Prostate gland (tissue), 2 donors: ENCODE results near the gene FER. TPM values are rescaled to one million over a fixed set of nuclear protein-coding genes. Genes with fewer than 3 reads are reported as not detected.

Source experiments
- DNase-seq: peaks from one replicate; pipeline ENCODE4 v3.0.0-alpha.2; 2019; ENCODE audit warnings: low spot score
- H3K27ac ChIP-seq, 2 donors: fragments of 200-600 bp; sonication (generic); 2 replicates each; pipeline ENCODE4 v1.5.1; 2017 to 2019
- H3K27me3 ChIP-seq: fragments of 200-600 bp; sonication (generic); replicated peaks from 2 replicates; pipeline ENCODE4 v1.5.1; 2019; ENCODE audit not compliant: insufficient read depth
- H3K36me3 ChIP-seq, 2 donors: fragments of 200-600 bp; sonication (generic); 1 replicate in 1 of 2; 2 replicates in 1 of 2; pipeline versions ENCODE4 v1.5.1 to v1.8.1; 2017 to 2019
- H3K4me1 ChIP-seq: fragments of 200-600 bp; sonication (generic); replicated peaks from 2 replicates; pipeline ENCODE4 v1.5.1; 2019
- H3K4me3 ChIP-seq, 2 donors: fragments of 200-600 bp; sonication (generic); 2 replicates each; pipeline ENCODE4 v1.5.1; 2017 to 2019
- H3K9me3 ChIP-seq: fragments of 200-600 bp; sonication (generic); 2 replicates; pipeline ENCODE4 v1.5.1; 2017
- POLR2A ChIP-seq: fragments of 450-650 bp; IDR thresholded peaks from one replicate; pipeline ENCODE4 v1.6.1; 2016; ENCODE audit warnings: antibody characterized with exemption, mild to moderate bottlenecking
- POLR2AphosphoS5 ChIP-seq: sonication (generic); formaldehyde crosslinking; IDR thresholded peaks from one replicate; pipeline ENCODE4 v1.6.1; 2017; ENCODE audit warnings: antibody characterized with exemption
- WGBS: methylation state at CpG from one replicate; pipeline ENCODE4 v1.1.5; 2018; 5-methylcytosine and 5-hydroxymethylcytosine counted together
- intact Hi-C: fragments of 100-400 bp; cut with DNase I; formaldehyde crosslinking; loops from one replicate; pipeline ENCODE4 v1.14.2; 2022
- total RNA-seq, 2 donors: library from RNA; depleted of rRNA; stranded (reverse); fragments of >200 nt; gene quantifications; one replicate each; pipeline ENCODE4 v1.1.0, GENCODE V29; 2016
- TF ChIP-seq, protein P1 (sequence below), 4 experiments: fragments of 200-600 bp in 2 of 4; fragments of 450-650 bp in 2 of 4; sonication (generic) in 2 of 4; IDR thresholded peaks; 1 replicate in 3 of 4; 2 replicates in 1 of 4; pipeline ENCODE4 v1.5.1; 2016 to 2019; ENCODE audit warnings: antibody characterized with exemption in 4 of 4, mild to moderate bottlenecking in 2 of 4, moderate library complexity in 2 of 4

Gene FER
- total RNA-seq, 2 donors from 2014 or later: 9.1 to 36.0 TPM

DNA sequence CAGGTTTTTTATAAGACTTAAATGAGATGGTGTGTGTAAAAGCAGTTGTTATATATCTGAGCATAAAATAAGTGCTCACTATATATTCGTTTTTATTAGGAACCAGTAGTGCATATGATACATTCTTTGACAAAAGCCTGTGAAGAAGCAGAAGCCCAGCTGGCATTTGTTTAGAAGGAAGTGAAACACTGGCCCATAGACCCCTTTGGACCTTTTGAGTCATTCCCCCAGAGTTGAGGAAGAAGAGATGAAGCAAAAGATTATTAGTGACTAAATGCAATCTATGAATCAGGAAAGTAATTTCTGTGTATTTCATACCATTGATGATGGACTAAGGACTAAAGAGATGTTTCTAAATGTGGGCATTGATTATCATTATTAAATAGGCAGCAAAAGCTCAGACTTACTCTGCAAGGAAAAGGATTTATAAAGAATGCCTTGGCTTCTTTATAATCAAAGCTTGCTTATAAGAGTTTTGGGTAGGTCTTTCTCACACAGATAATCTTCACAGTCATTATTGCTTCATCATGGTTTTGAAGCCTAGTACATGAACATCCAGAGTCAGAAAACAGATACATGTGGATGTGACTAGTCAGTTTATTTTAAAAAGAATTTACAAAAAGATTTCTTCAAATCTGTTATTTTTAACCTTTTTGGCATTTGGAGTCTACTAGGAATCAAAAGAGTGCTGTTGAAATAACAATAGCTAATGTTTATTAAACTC is 16.9 kb upstream of the FER start:
- Histone ChIP-seq H3K4me3 (no peak overlapping the region), H3K27ac (no peak overlapping the region), H3K27me3 (no peaks in the 10 kb centered on the region), H3K9me3 (no peaks in the 10 kb centered on the region), H3K4me1 (no peaks in the 10 kb centered on the region), H3K36me3 (no peaks in the 10 kb centered on the region)
- no peak for TF ChIP-seq POLR2AphosphoS5
- TF ChIP-seq, protein P1, sequence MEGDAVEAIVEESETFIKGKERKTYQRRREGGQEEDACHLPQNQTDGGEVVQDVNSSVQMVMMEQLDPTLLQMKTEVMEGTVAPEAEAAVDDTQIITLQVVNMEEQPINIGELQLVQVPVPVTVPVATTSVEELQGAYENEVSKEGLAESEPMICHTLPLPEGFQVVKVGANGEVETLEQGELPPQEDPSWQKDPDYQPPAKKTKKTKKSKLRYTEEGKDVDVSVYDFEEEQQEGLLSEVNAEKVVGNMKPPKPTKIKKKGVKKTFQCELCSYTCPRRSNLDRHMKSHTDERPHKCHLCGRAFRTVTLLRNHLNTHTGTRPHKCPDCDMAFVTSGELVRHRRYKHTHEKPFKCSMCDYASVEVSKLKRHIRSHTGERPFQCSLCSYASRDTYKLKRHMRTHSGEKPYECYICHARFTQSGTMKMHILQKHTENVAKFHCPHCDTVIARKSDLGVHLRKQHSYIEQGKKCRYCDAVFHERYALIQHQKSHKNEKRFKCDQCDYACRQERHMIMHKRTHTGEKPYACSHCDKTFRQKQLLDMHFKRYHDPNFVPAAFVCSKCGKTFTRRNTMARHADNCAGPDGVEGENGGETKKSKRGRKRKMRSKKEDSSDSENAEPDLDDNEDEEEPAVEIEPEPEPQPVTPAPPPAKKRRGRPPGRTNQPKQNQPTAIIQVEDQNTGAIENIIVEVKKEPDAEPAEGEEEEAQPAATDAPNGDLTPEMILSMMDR (IDR thresholded peaks at IDR 0.05): no peak
- TF ChIP-seq POLR2A: no peak
- WGBS: 74% methylated on average over 1 of the region's 1 CpG
- intact Hi-C loops: no loop called here
- DNase-seq: no peak

DNA sequence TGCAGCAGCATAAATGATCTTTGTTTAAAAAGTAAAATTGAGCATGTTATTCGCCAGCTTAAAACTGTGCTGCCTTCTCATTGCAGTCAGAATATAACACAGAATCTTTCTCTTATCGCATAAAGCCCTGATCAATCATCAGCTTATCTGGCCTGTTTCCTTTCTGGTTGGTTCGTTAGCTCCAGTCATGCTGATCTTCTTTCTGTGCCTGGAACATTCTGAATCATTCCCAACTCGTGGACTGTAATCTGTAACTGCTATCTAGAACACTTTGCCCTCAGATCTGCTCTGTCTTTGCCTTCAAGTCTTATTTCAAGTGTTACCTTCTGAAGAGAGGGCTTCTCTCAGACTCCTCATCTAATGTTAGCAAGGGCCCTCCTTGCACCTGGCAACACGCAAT is 11.9 kb upstream of the FER start:
- H3K36me3 ChIP-seq: no peaks in the 10 kb centered on the region
- intact Hi-C loops: no loop called here
- H3K27ac ChIP-seq: no peak overlapping the region
- no peak overlapping the region for H3K4me3 ChIP-seq
- 69% methylated on average over 5 of the region's 5 CpGs for WGBS
- no peaks in the 10 kb centered on the region for H3K9me3 ChIP-seq
- H3K4me1 ChIP-seq: no peaks in the 10 kb centered on the region
- no peak for DNase-seq
- no peaks in the 10 kb centered on the region for H3K27me3 ChIP-seq
- TF ChIP-seq POLR2AphosphoS5: no peak
- no peak for TF ChIP-seq POLR2A
- TF ChIP-seq, protein P1 (IDR thresholded peaks at IDR 0.05): no peak

DNA sequence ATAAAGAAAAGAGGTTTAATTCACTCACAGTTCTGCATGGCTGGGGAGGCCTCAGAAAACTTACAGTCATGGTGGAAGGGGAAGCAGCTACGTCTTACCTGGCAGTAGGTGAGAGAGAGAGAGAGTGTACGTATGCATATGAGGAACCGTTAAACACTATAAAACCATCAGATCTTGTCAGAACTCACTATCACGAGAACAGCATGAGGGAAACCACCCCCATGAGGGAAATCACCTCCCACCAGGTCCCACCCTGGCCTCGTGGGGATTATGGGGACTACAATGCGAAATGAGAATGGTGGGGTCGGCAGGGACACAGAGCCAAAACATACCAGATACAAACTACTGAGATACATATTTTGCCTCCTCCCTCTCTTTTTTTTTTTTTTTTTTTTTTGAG is 10.8 kb upstream of the FER start:
- H3K9me3 ChIP-seq: no peaks in the 10 kb centered on the region
- WGBS: 62% methylated on average over 7 of the region's 7 CpGs
- H3K27ac ChIP-seq: no peak overlapping the region
- H3K4me3 ChIP-seq: no peak overlapping the region
- intact Hi-C loops: no loop called here
- TF ChIP-seq POLR2AphosphoS5 (no peak), POLR2A (no peak)
- TF ChIP-seq, protein P1 (IDR thresholded peaks at IDR 0.05): no peak
- H3K36me3 ChIP-seq: no peaks in the 10 kb centered on the region
- no peaks in the 10 kb centered on the region for H3K4me1 ChIP-seq
- DNase-seq: no peak
- no peaks in the 10 kb centered on the region for H3K27me3 ChIP-seq

- 85% methylated on average over 4 of the region's 4 CpGs for whole genome bisulfite sequencing
- Histone ChIP-seq H3K27me3 (no peaks in the 10 kb centered on the region), H3K27ac (no peak overlapping the region), H3K36me3 (no peaks in the 10 kb centered on the region), H3K4me1 (no peaks in the 10 kb centered on the region), H3K4me3 (no peak overlapping the region), H3K9me3 (no peaks in the 10 kb centered on the region)
- TF ChIP-seq POLR2AphosphoS5 (no peak), POLR2A (no peak)
- TF ChIP-seq, protein P1 (IDR thresholded peaks at IDR 0.05): no peak
- intact Hi-C loops: no loop called here
- DNase-seq: no peak
Measured at GRCh38 chr5:108739376-108739775, 8.3 kb upstream of the FER start.

- no peaks in the 10 kb centered on the region for H3K27me3 ChIP-seq
- TF ChIP-seq, protein P1 (IDR thresholded peaks at IDR 0.05): no peak
- TF ChIP-seq POLR2AphosphoS5 (no peak), POLR2A (no peak)
- no peak overlapping the region for H3K4me3 ChIP-seq
- H3K4me1 ChIP-seq: no peaks in the 10 kb centered on the region
- H3K36me3 ChIP-seq: no peaks in the 10 kb centered on the region
- H3K9me3 ChIP-seq: no peaks in the 10 kb centered on the region
- intact Hi-C loops: no loop called here
- no peak overlapping the region for H3K27ac ChIP-seq
- 55% methylated on average over 5 of the region's 5 CpGs for WGBS
- DNase-seq: no peak
Measured at GRCh38 chr5:108739906-108740305, 7.8 kb upstream of the FER start.
